Heart right ventricle (tissue), 16 donors: ENCODE results near the gene PROB1. TPM values are rescaled to one million over a fixed set of nuclear protein-coding genes. Genes with fewer than 3 reads are reported as not detected.

Source experiments
- ATAC-seq, 8 donors: fragments of 200-7000 bp; cut with Tn5 transposase; one replicate each; pipeline ENCODE4 v1.9.1; 2020; ENCODE audit warnings: mild to moderate bottlenecking in 8 of 8, moderate library complexity in 8 of 8, moderate number of reproducible peaks in 1 of 8
- DNase-seq, 2 donors: peaks; one replicate each; pipeline ENCODE4 v3.0.0-alpha.2; 2020
- H3K27ac ChIP-seq, 10 donors: fragments of 200-600 bp; sonication (generic) in 2 of 10; one replicate each; pipeline versions ENCODE4 v1.5.0 to v1.8.0; 2020 to 2022; ENCODE audit warnings: mild to moderate bottlenecking in 3 of 10
- H3K27me3 ChIP-seq, 7 donors: fragments of 200-600 bp; one replicate each; pipeline ENCODE4 v1.8.0; 2021 to 2022; ENCODE audit warnings: mild to moderate bottlenecking in 2 of 7
- H3K36me3 ChIP-seq, 9 donors: fragments of 200-600 bp; sonication (generic) in 1 of 9; one replicate each; pipeline versions ENCODE4 v1.5.0 to v1.8.0; 2020 to 2022; ENCODE audit warnings: mild to moderate bottlenecking in 2 of 9
- H3K4me1 ChIP-seq, 9 donors: fragments of 200-600 bp; sonication (generic) in 1 of 9; one replicate each; pipeline versions ENCODE4 v1.5.0 to v1.8.0; 2020 to 2022; ENCODE audit warnings: mild to moderate bottlenecking in 4 of 9
- H3K4me3 ChIP-seq, 10 donors: fragments of 200-600 bp; sonication (generic) in 2 of 10; one replicate each; pipeline versions ENCODE4 v1.5.0 to v1.8.0; 2020 to 2022; ENCODE audit warnings: mild to moderate bottlenecking in 7 of 10, moderate library complexity in 2 of 10
- H3K9me3 ChIP-seq, 11 donors: fragments of 200-600 bp in 10 of 11; sonication (generic) in 2 of 11; one replicate each; pipeline versions ENCODE4 v1.5.0 to v1.8.0; 2013 to 2022; ENCODE audit warnings: mild to moderate bottlenecking in 2 of 11, control low read depth in 1 of 11, moderate library complexity in 1 of 11
- WGBS, 2 donors: extraction: QIAGEN DNeasy Blood & Tissue Kit; methylation state at CpG; one replicate each; pipeline ENCODE4 v1.1.7; 2013; ENCODE audit warnings: inconsistent platforms in 1 of 2; 5-methylcytosine and 5-hydroxymethylcytosine counted together
- intact Hi-C, 10 donors: fragments of 100-400 bp; cut with DNase I; formaldehyde crosslinking; loops; one replicate each; pipeline versions ENCODE4 v1.11.1 to v1.14.2; 2022
- polyA plus RNA-seq, 2 donors: library from polyadenylated mRNA; stranded (reverse); fragments of 200-250 nt; gene quantifications; one replicate each; pipeline ENCODE4 v1.2.3, GENCODE V29; 2013
- total RNA-seq, 10 donors: library from RNA; stranded (reverse); fragmentation: NEBNext Ultra II Directional in 3 of 10; extraction: Animal tissue kit (Norgen Biotek cat#: 25700) in 3 of 10; gene quantifications; one replicate each; pipeline versions ENCODE4 v1.2.1 to v1.2.4, GENCODE V29; 2021 to 2023
- TF ChIP-seq, protein P1 (sequence below), 9 donors: fragments of 200-600 bp; sonication (generic) in 2 of 9; IDR thresholded peaks; one replicate each; pipeline versions ENCODE4 v1.5.0 to v1.8.0; 2021 to 2022; ENCODE audit warnings: antibody characterized with exemption in 9 of 9, mild to moderate bottlenecking in 5 of 9, moderate library complexity in 1 of 9
- donor health status: Arrhythmogenic right ventricular cardiomyopathy.
- donor health status: ischemic (EF 13 %, LVEDD 7.1; RV severe dilation, severe dysfunction).
- donor health status: healthy with polysubstance abuse.
- donor health status: DM: no; HTN: yes; CAD: no.
- donor health status: DM: no; HTN: no; CAD: no.
- donor health status: ischemic (EF 25% LVEDD 6.9; RV normal size, moderate dysfunction).
- donor health status: ischemic (EF 25% LVEDD 5.7; RV mildly dilated, moderate dysfunction).
- donor health status: healthy.
- donor health status: DM: yes; HTN: yes; CAD: no.
- donor health status: Ischemic cardiomyopathy.
- donor health status: ischemic (EF 35%, LVEDD 5.7; RV mildly dilated, moderate dysfunction).
- donor health status: nonischemic (EF 11% LVEDD 7.7; RV severe dilation, severe dysfunction).
- donor health status: DM: yes; HTN: yes; CAD: no.
- donor health status: PGD.
- donor health status: ischemic (EF 29% LVEDD 5.4; RV normal size, mild dysfunction).
- donor health status: nonischemic (EF 23%, LVEDD 6.1; RV moderate dilation, normal function).

Gene PROB1
- total and polyA plus RNA-seq, 12 donors = 12.2 to 64.8 (median 33.8) TPM

- intact Hi-C loops = loop anchor here in 2 of 10 donors (5.0 kb wide), 2 partner anchors 49 to 94 kb away; partner anchors contain the start of gene PAIP2 (in 1 of the 2)
- WGBS, 2 donors = 39 to 46% methylated on average over 33 of the region's 33 CpGs
- peak overlapping the region in 9 of 10 donors; percentile 27 to 97 (median 89) for H3K27ac ChIP-seq
- peak overlapping the region; percentile 12 to 80 (median 69) for H3K4me3 ChIP-seq
- no peaks in the 10 kb centered on the region for H3K9me3 ChIP-seq
- H3K27me3 ChIP-seq = peaks cover 0 to 35% (median 0%) of the 10 kb centered on the region in 7 donors
- DNase-seq (no peak), ATAC-seq (no peak)
- TF ChIP-seq, protein P1, sequence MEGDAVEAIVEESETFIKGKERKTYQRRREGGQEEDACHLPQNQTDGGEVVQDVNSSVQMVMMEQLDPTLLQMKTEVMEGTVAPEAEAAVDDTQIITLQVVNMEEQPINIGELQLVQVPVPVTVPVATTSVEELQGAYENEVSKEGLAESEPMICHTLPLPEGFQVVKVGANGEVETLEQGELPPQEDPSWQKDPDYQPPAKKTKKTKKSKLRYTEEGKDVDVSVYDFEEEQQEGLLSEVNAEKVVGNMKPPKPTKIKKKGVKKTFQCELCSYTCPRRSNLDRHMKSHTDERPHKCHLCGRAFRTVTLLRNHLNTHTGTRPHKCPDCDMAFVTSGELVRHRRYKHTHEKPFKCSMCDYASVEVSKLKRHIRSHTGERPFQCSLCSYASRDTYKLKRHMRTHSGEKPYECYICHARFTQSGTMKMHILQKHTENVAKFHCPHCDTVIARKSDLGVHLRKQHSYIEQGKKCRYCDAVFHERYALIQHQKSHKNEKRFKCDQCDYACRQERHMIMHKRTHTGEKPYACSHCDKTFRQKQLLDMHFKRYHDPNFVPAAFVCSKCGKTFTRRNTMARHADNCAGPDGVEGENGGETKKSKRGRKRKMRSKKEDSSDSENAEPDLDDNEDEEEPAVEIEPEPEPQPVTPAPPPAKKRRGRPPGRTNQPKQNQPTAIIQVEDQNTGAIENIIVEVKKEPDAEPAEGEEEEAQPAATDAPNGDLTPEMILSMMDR (IDR thresholded peaks at IDR 0.05) = no peak
- peaks cover 7 to 86% (median 67%) of the 10 kb centered on the region in 9 donors for H3K4me1 ChIP-seq
- peaks cover 0 to 15% (median 0%) of the 10 kb centered on the region in 9 donors for H3K36me3 ChIP-seq
These were observed 3.2 kb downstream of the PROB1 start for GRCh38 chr5:139391570-139392323.

GRCh38 chr5:139390639-139391569, 4.0 kb downstream of the PROB1 start:
- Histone ChIP-seq H3K36me3 (peaks cover 0 to 15% (median 0%) of the 10 kb centered on the region in 9 donors), H3K27ac (peak overlapping the region in 9 of 10 donors; percentile 27 to 97 (median 89)), H3K4me3 (peak overlapping the region in 7 of 10 donors; percentile 63 to 80 (median 71)), H3K9me3 (no peaks in the 10 kb centered on the region), H3K27me3 (peaks cover 0 to 35% (median 0%) of the 10 kb centered on the region in 7 donors), H3K4me1 (peaks cover 4 to 78% (median 59%) of the 10 kb centered on the region in 9 donors)
- TF ChIP-seq, protein P1 (IDR thresholded peaks at IDR 0.05) = no peak
- DNase-seq = no peak
- intact Hi-C loops = loop anchor here in 2 of 10 donors (5.0 kb wide), 2 partner anchors 49 to 94 kb away; partner anchors contain the start of gene PAIP2 (in 1 of the 2)
- ATAC-seq = no peak
- WGBS, 2 donors = 51 to 54% methylated on average over 10 of the region's 10 CpGs

DNA sequence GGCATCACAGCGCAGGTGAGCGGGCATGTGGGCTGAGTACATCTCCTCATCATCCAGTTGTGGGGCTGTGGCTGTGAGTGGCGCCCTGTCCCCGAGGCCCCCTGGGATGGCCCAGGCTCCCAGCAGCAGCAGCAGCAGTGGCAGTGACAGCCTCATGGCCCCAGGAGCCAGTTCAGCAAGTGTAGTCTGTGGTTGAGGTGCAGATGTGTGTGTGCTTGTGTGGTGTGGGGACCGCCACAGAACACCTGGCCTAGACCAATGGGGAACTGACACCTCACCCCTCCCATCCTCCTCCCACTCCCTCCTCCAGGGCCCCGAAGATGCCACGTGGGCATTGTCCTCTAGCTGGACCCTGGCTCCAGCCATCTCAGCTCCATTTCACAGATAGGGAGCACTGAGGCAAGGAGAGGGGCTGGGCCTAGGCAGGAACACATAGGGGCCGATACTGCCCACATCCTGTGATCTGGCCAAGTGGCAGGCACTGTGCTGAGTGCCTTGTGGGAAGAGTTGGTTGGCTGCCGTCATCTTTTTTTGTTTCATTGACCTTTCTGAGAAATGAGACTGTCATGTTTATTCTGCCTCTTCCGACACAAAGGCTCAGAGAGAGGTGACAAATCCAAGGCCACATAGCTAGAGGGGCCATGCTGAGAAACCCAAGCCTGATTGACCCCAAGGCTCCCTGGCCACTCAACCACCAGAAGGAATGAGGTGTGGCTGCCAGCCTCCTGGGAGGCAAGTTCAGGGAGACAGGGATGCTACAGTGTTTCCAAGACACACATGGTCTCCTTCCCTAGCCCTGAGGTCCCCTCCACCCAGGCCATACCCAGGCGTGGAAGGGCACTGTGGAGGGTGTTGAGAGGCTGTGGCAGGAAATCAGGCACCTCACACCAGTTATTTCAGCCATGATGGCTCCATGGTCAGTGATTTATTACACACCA, 4.9 kb downstream of the PROB1 start, which contains the start of gene MZB1:
Gene MZB1 (minus strand): TSS at position 213 of the 938 bp plus-strand sequence. CDS start 57 bp downstream, at position 156.
- intact Hi-C loops = loop anchor here in 2 of 10 donors (5.0 kb wide), 2 partner anchors 48 to 93 kb away; partner anchors contain the start of gene PAIP2 (in 1 of the 2)
- Histone ChIP-seq H3K27me3 (peaks cover 0 to 33% (median 0%) of the 10 kb centered on the region in 7 donors), H3K4me1 (peaks cover 3 to 78% (median 58%) of the 10 kb centered on the region in 9 donors), H3K9me3 (no peaks in the 10 kb centered on the region), H3K27ac (peak within 1 kb of the TSS in 9 of 10 donors; percentile 27 to 97 (median 89)), H3K36me3 (peaks cover 0 to 15% (median 0%) of the 10 kb centered on the region in 9 donors), H3K4me3 (peak within 1 kb of the TSS in 1 of 10 donors; percentile 8)
- ATAC-seq = no peak
- 69 to 71% methylated on average over 11 of the region's 11 CpGs for whole genome bisulfite sequencing, 2 donors
- no peak for DNase-seq
- TF ChIP-seq, protein P1 (IDR thresholded peaks at IDR 0.05) = no peak
